DOHH2 (cell line): ENCODE data around the gene VGLL4.

Source experiments
- H3F3A ChIP-seq: fragments of 200-600 bp; sonication (generic), shearing (Covaris generic); 2 replicates; pipeline ENCODE4 v1.6.0; 2016; ENCODE audit warnings: antibody characterized with exemption, mild to moderate bottlenecking; ENCODE audit not compliant: control insufficient read depth, insufficient read depth
- H3K27ac ChIP-seq: fragments of 200-600 bp; sonication (generic); 2 replicates; pipeline ENCODE4 v1.5.1; 2014; ENCODE audit warnings: low read depth, mild to moderate bottlenecking, low read length, moderate library complexity
- H3K27me3 ChIP-seq: fragments of 200-600 bp; sonication (generic); 2 replicates; pipeline ENCODE4 v1.6.1; 2014; ENCODE audit warnings: mild to moderate bottlenecking, low read length, mixed read lengths; ENCODE audit not compliant: control insufficient read depth
- H3K36me3 ChIP-seq: fragments of 200-600 bp; sonication (generic); 2 replicates; pipeline ENCODE4 v1.6.1; 2014; ENCODE audit warnings: mild to moderate bottlenecking, low read length, moderate library complexity, mixed read lengths; ENCODE audit not compliant: control insufficient read depth
- H3K4me1 ChIP-seq: fragments of 200-600 bp; sonication (generic); 2 replicates; pipeline ENCODE4 v1.6.1; 2014; ENCODE audit warnings: mild to moderate bottlenecking, low read length, mixed read lengths; ENCODE audit not compliant: control insufficient read depth
- H3K4me2 ChIP-seq: fragments of 200-600 bp; sonication (generic); 2 replicates; pipeline ENCODE4 v1.6.0; 2014; ENCODE audit warnings: mild to moderate bottlenecking, low read length, moderate library complexity
- H3K4me3 ChIP-seq: fragments of 200-600 bp; sonication (generic); 2 replicates; pipeline ENCODE4 v1.5.1; 2014; ENCODE audit warnings: mild to moderate bottlenecking, low read length, mixed read lengths
- H3K79me2 ChIP-seq: fragments of 200-600 bp; sonication (generic); 2 replicates; pipeline ENCODE4 v1.6.1; 2014; ENCODE audit warnings: mild to moderate bottlenecking, low read length, mixed read lengths; ENCODE audit not compliant: control insufficient read depth
- H3K9me2 ChIP-seq: fragments of 200-600 bp; sonication (generic); replicated peaks from 2 replicates; pipeline ENCODE4 v1.6.1; 2014; ENCODE audit warnings: mild to moderate bottlenecking, low read length, mixed read lengths; ENCODE audit not compliant: control insufficient read depth
- H3K9me3 ChIP-seq: fragments of 200-600 bp; sonication (generic); 2 replicates; pipeline ENCODE4 v1.6.1; 2014; ENCODE audit warnings: antibody characterized with exemption, low read length, mixed read lengths; ENCODE audit not compliant: control insufficient read depth, insufficient read depth
- H4K20me1 ChIP-seq: fragments of 200-600 bp; sonication (generic); 2 replicates; pipeline ENCODE4 v1.6.0; 2014; ENCODE audit warnings: low read depth, mild to moderate bottlenecking, antibody characterized with exemption, low read length, moderate library complexity; ENCODE audit not compliant: control insufficient read depth, insufficient read depth
- CTCF ChIP-seq: fragments of 200-600 bp; sonication (generic); IDR thresholded peaks from one replicate; pipeline ENCODE4 v1.5.1; 2014; ENCODE audit warnings: antibody characterized with exemption, mild to moderate bottlenecking, low read depth, low read length; ENCODE audit not compliant: poor library complexity, severe bottlenecking
- EZH2phosphoT487 ChIP-seq: fragments of 200-600 bp; sonication (generic); IDR thresholded peaks from 2 replicates; pipeline ENCODE4 v1.6.1; 2017; ENCODE audit warnings: borderline replicate concordance, mild to moderate bottlenecking, antibody characterized with exemption, low read length, moderate library complexity, mixed read lengths

The VGLL4 gene

GRCh38 chr3:11549580-11550140 lies 94.1 kb downstream of the VGLL4 start:
- Histone ChIP-seq H3K79me2 (no peaks in the 10 kb centered on the region), H3F3A (peaks cover 11% of the 10 kb centered on the region; the same call in 1 of the 2 replicates), H3K27ac (no peak overlapping the region), H3K36me3 (peaks cover 8% of the 10 kb centered on the region; the same call in 1 of the 2 replicates), H3K4me3 (no peak overlapping the region), H3K4me2 (peak overlapping the region; percentile 15; the same call in 1 of the 2 replicates), H3K27me3 (no peaks in the 10 kb centered on the region), H3K9me2 (no peaks in the 10 kb centered on the region), H3K4me1 (peaks cover 28% of the 10 kb centered on the region), H3K9me3 (no peaks in the 10 kb centered on the region), H4K20me1 (no peaks in the 10 kb centered on the region)
- TF ChIP-seq CTCF, result no peak
- TF ChIP-seq EZH2phosphoT487, result no peak

- Histone ChIP-seq H3K9me3 (no peaks in the 10 kb centered on the region), H3K27me3 (no peaks in the 10 kb centered on the region), H3K79me2 (no peaks in the 10 kb centered on the region), H3F3A (peaks cover 11% of the 10 kb centered on the region; the same call in 1 of the 2 replicates), H3K9me2 (no peaks in the 10 kb centered on the region), H3K4me2 (no peak overlapping the region), H3K36me3 (no peaks in the 10 kb centered on the region; the same call in 1 of the 2 replicates), H3K27ac (no peak overlapping the region), H3K4me1 (peaks cover 28% of the 10 kb centered on the region), H4K20me1 (no peaks in the 10 kb centered on the region), H3K4me3 (no peak overlapping the region)
- TF ChIP-seq EZH2phosphoT487 (no peak), CTCF (no peak)
Observed at GRCh38 chr3:11548721-11549131, 95.0 kb downstream of the VGLL4 start.

- H3K4me1 ChIP-seq, result peaks cover 28% of the 10 kb centered on the region
- H3K36me3 ChIP-seq, result no peaks in the 10 kb centered on the region
- no peaks in the 10 kb centered on the region for H3K27me3 ChIP-seq
- no peak overlapping the region for H3K27ac ChIP-seq
- no peaks in the 10 kb centered on the region for H4K20me1 ChIP-seq
- H3K9me3 ChIP-seq, result no peaks in the 10 kb centered on the region
- no peak for TF ChIP-seq EZH2phosphoT487
- TF ChIP-seq CTCF, result no peak
- H3K4me3 ChIP-seq, result no peak overlapping the region
- no peaks in the 10 kb centered on the region for H3K9me2 ChIP-seq
- peaks cover 11% of the 10 kb centered on the region; the same call in 1 of the 2 replicates for H3F3A ChIP-seq
- no peak overlapping the region for H3K4me2 ChIP-seq
- no peaks in the 10 kb centered on the region for H3K79me2 ChIP-seq
Observed at GRCh38 chr3:11547498-11547897, 96.2 kb downstream of the VGLL4 start.
